Measurements from ENCODE around the gene AKAP6.

- TF ChIP-seq, protein P1, sequence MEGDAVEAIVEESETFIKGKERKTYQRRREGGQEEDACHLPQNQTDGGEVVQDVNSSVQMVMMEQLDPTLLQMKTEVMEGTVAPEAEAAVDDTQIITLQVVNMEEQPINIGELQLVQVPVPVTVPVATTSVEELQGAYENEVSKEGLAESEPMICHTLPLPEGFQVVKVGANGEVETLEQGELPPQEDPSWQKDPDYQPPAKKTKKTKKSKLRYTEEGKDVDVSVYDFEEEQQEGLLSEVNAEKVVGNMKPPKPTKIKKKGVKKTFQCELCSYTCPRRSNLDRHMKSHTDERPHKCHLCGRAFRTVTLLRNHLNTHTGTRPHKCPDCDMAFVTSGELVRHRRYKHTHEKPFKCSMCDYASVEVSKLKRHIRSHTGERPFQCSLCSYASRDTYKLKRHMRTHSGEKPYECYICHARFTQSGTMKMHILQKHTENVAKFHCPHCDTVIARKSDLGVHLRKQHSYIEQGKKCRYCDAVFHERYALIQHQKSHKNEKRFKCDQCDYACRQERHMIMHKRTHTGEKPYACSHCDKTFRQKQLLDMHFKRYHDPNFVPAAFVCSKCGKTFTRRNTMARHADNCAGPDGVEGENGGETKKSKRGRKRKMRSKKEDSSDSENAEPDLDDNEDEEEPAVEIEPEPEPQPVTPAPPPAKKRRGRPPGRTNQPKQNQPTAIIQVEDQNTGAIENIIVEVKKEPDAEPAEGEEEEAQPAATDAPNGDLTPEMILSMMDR (conservative IDR thresholded peaks at IDR 0.05; ENCODE audit: low read length): no peak
- TF ChIP-seq EZH2phosphoT487 (IDR thresholded peaks at IDR 0.05; ENCODE audit: borderline replicate concordance, low read depth, low read length): no peak
Observed at GRCh38 chr14:32559590-32559989, 230.5 kb downstream of the AKAP6 start.

All from OCI-LY7 (cell line).